ENCODE data around the gene SLAMF9.
A peak's percentile ranks its signal among the peaks of the same experiment; 100 is the strongest.

Gene SLAMF9

GRCh38 chr1:159949981-159950381, 4.1 kb downstream of the SLAMF9 start:
- Histone ChIP-seq H3K27me3 (ENCODE audit: low read depth, low read length) (peaks cover 14% of the 10 kb centered on the region; the same call in 1 of the 2 replicates), H3K4me1 (ENCODE audit: low read length) (peaks cover 21% of the 10 kb centered on the region), H3K79me2 (ENCODE audit: low read length) (no peaks in the 10 kb centered on the region), H3K9me3 (ENCODE audit: insufficient read depth, low read length) (no peaks in the 10 kb centered on the region), H3K27ac (ENCODE audit: low read length) (no peak overlapping the region), H3K4me3 (ENCODE audit: low read length) (no peak overlapping the region), H2AFZ (ENCODE audit: low read depth, low read length) (no peak overlapping the region), H3K36me3 (replicated peaks; ENCODE audit: low read depth, low read length) (no peaks in the 10 kb centered on the region), H3K4me2 (ENCODE audit: low read length) (no peak overlapping the region), H3K9ac (ENCODE audit: low read length) (no peak overlapping the region), H4K20me1 (ENCODE audit: insufficient read depth, low read length) (no peaks in the 10 kb centered on the region)
- TF ChIP-seq EZH2phosphoT487 (IDR thresholded peaks at IDR 0.05; ENCODE audit: low read depth) (no peak), CTCF (IDR thresholded peaks at IDR 0.05; ENCODE audit: low read depth, low read length) (no peak)

GRCh38 chr1:159949123-159949522, 4.9 kb downstream of the SLAMF9 start:
- H3K4me1 ChIP-seq (ENCODE audit: low read length), result peaks cover 24% of the 10 kb centered on the region
- peaks cover 21% of the 10 kb centered on the region; the same call in 1 of the 2 replicates for H3K27me3 ChIP-seq (ENCODE audit: low read depth, low read length)
- H4K20me1 ChIP-seq (ENCODE audit: insufficient read depth, low read length), result no peaks in the 10 kb centered on the region
- H3K9me3 ChIP-seq (ENCODE audit: insufficient read depth, low read length), result no peaks in the 10 kb centered on the region
- TF ChIP-seq EZH2phosphoT487 (IDR thresholded peaks at IDR 0.05; ENCODE audit: low read depth), result no peak
- no peak for TF ChIP-seq CTCF (IDR thresholded peaks at IDR 0.05; ENCODE audit: low read depth, low read length)
- H3K27ac ChIP-seq (ENCODE audit: low read length), result no peak overlapping the region
- no peak overlapping the region for H3K4me2 ChIP-seq (ENCODE audit: low read length)
- no peak overlapping the region for H2AFZ ChIP-seq (ENCODE audit: low read depth, low read length)
- H3K79me2 ChIP-seq (ENCODE audit: low read length), result no peaks in the 10 kb centered on the region
- no peak overlapping the region for H3K9ac ChIP-seq (ENCODE audit: low read length)
- no peaks in the 10 kb centered on the region for H3K36me3 ChIP-seq (replicated peaks; ENCODE audit: low read depth, low read length)
- no peak overlapping the region for H3K4me3 ChIP-seq (ENCODE audit: low read length)

GRCh38 chr1:159947942-159948341, 6.1 kb downstream of the SLAMF9 start:
- TF ChIP-seq CTCF (IDR thresholded peaks at IDR 0.05; ENCODE audit: low read depth, low read length) (no peak), EZH2phosphoT487 (IDR thresholded peaks at IDR 0.05; ENCODE audit: low read depth) (no peak)
- Histone ChIP-seq H3K4me2 (ENCODE audit: low read length) (no peak overlapping the region), H4K20me1 (ENCODE audit: insufficient read depth, low read length) (no peaks in the 10 kb centered on the region), H3K79me2 (ENCODE audit: low read length) (no peaks in the 10 kb centered on the region), H3K9me3 (ENCODE audit: insufficient read depth, low read length) (no peaks in the 10 kb centered on the region), H3K36me3 (replicated peaks; ENCODE audit: low read depth, low read length) (no peaks in the 10 kb centered on the region), H3K27ac (ENCODE audit: low read length) (no peak overlapping the region), H2AFZ (ENCODE audit: low read depth, low read length) (no peak overlapping the region), H3K4me3 (ENCODE audit: low read length) (no peak overlapping the region), H3K9ac (ENCODE audit: low read length) (no peak overlapping the region), H3K27me3 (ENCODE audit: low read depth, low read length) (peaks cover 18% of the 10 kb centered on the region; the same call in 1 of the 2 replicates), H3K4me1 (ENCODE audit: low read length) (peaks cover 17% of the 10 kb centered on the region; the same call in 1 of the 2 replicates)

- Histone ChIP-seq H3K36me3 (replicated peaks; ENCODE audit: low read depth, low read length) (no peaks in the 10 kb centered on the region), H3K27me3 (ENCODE audit: low read depth, low read length) (peaks cover 7% of the 10 kb centered on the region; the same call in 1 of the 2 replicates), H3K4me3 (ENCODE audit: low read length) (peak overlapping the region; percentile 76), H3K4me2 (ENCODE audit: low read length) (peak overlapping the region; percentile 74), H3K9ac (ENCODE audit: low read length) (peak overlapping the region; percentile 54), H3K27ac (ENCODE audit: low read length) (no peak overlapping the region), H3K4me1 (ENCODE audit: low read length) (peaks cover 17% of the 10 kb centered on the region; the same call in 1 of the 2 replicates), H3K79me2 (ENCODE audit: low read length) (no peaks in the 10 kb centered on the region), H2AFZ (ENCODE audit: low read depth, low read length) (peak overlapping the region; percentile 58), H3K9me3 (ENCODE audit: insufficient read depth, low read length) (no peaks in the 10 kb centered on the region), H4K20me1 (ENCODE audit: insufficient read depth, low read length) (no peaks in the 10 kb centered on the region)
- TF ChIP-seq EZH2phosphoT487 (IDR thresholded peaks at IDR 0.05; ENCODE audit: low read depth), result no peak
- TF ChIP-seq CTCF (IDR thresholded peaks at IDR 0.05; ENCODE audit: low read depth, low read length), result no peak
Measured at GRCh38 chr1:159946242-159947187, 7.5 kb downstream of the SLAMF9 start.

All from OCI-LY3 (cell line).